HG03439 (cell line): ENCODE results near the gene PLCG1.

Experiments
- ATAC-seq: cut with Tn5 transposase; IDR thresholded peaks from one replicate; pipeline ENCODE4 v1.9.1; 2021; ENCODE audit warnings: mild to moderate bottlenecking, moderate library complexity; ENCODE audit not compliant: unreplicated experiment

PLCG1 gene

GRCh38 chr20:41202426-41202825 is 65.1 kb downstream of the PLCG1 start:
- ATAC-seq = no peak

- ATAC-seq = no peak
These were observed 66.3 kb downstream of the PLCG1 start for GRCh38 chr20:41203660-41204059.

- no peak for ATAC-seq
These were observed 67.2 kb downstream of the PLCG1 start for GRCh38 chr20:41204304-41205265.

- ATAC-seq = no peak
These were observed 68.0 kb downstream of the PLCG1 start for GRCh38 chr20:41205313-41205712.

GRCh38 chr20:41213150-41213820 is 75.9 kb downstream of the PLCG1 start:
- no peak for ATAC-seq

- ATAC-seq = no peak
These were observed 76.9 kb downstream of the PLCG1 start for GRCh38 chr20:41214202-41214601.

- ATAC-seq = no peak
These were observed 77.3 kb downstream of the PLCG1 start for GRCh38 chr20:41214666-41215065.

GRCh38 chr20:41217422-41217821 is 80.1 kb downstream of the PLCG1 start:
- ATAC-seq = no peak

- no peak for ATAC-seq
These were observed 81.1 kb downstream of the PLCG1 start for GRCh38 chr20:41218466-41218865.

GRCh38 chr20:41219824-41220223 is 82.5 kb downstream of the PLCG1 start:
- ATAC-seq = no peak

GRCh38 chr20:41221614-41222218 is 84.4 kb downstream of the PLCG1 start:
- no peak for ATAC-seq

GRCh38 chr20:41222296-41222695 is 85.0 kb downstream of the PLCG1 start:
- no peak for ATAC-seq

GRCh38 chr20:41222703-41223102 is 85.4 kb downstream of the PLCG1 start:
- no peak for ATAC-seq

- ATAC-seq = no peak
These were observed 85.8 kb downstream of the PLCG1 start for GRCh38 chr20:41223112-41223511.

- no peak for ATAC-seq
These were observed 86.9 kb downstream of the PLCG1 start for GRCh38 chr20:41224281-41224680.

- ATAC-seq = no peak
These were observed 87.7 kb downstream of the PLCG1 start for GRCh38 chr20:41225091-41225490.

GRCh38 chr20:41226426-41226825 is 89.1 kb downstream of the PLCG1 start:
- no peak for ATAC-seq
